ENCODE measurements around the gene PRKCA. TPM values are rescaled to one million over a fixed set of nuclear protein-coding genes. Genes with fewer than 3 reads are reported as not detected.
A peak's percentile ranks its signal among the peaks of the same experiment; 100 is the strongest.

The PRKCA gene
- total RNA-seq, 2 donors from 2014 or later = 43.0 to 53.0 TPM

DNA sequence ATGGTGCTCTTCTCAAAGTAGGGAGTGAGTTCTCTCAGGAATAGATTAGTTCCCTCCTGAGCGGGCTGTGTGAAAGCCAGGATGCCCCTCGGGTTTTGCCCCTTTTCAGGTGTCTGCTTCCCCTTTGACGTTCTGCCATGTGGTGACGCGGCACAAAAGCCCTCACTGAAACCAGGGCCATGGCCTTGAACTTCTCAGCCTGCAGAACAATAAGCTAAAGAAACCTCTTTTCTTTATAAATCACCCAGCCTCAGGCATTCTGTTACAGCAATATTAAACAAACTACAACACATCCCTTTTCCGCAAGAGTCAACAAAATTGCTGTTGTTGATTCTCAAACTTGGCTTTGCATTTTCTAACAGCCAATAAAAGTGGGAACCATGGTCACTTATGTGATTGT, 517.1 kb downstream of the PRKCA start:
- no peak for ATAC-seq
- intact Hi-C loops (cut with DNase I, micrococcal nuclease) = no loop called here
- DNase-seq = no peak

DNA sequence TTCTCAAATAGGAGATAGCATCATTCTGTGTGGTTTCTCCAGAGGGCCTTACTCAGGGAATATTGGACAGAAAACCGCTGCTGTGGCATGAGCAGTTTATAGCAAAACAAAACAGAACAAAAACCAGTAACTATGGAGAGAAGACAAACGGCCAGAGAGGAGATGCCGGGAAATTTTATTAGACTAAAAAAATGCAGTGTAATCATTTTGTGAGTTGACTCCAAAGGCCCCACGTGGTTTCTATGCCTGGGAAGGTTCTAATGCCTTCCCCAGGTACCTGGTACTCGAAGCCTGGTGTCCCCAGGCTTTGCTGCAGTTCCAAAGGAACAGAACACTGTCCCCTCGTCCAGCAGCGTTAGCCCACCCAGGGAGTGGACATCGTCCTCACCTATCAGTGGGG, 519.6 kb downstream of the PRKCA start:
- no peak for DNase-seq
- no peak for ATAC-seq
- intact Hi-C loops (cut with DNase I, micrococcal nuclease) = no loop called here

DNA sequence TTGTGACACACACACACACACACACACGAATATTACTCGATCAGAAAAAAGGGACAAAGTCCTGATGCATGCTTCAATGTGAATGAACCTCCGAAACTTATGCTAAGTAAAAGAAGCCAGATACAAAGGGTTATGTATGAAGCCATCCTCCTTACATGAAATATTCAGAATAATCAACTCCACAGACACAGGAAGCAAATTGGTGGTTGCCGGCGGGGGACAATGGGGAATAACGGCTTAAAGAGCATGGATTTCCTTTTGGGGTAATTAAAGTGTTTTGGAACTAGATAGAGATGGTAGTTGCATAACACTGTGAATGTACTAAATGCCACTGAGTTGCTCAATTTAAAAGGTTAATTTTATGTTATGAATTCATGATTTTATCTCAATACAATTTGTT, 524.4 kb downstream of the PRKCA start:
- DNase-seq (no peak), ATAC-seq (no peak)
- intact Hi-C loops (cut with DNase I, micrococcal nuclease) = no loop called here

DNA sequence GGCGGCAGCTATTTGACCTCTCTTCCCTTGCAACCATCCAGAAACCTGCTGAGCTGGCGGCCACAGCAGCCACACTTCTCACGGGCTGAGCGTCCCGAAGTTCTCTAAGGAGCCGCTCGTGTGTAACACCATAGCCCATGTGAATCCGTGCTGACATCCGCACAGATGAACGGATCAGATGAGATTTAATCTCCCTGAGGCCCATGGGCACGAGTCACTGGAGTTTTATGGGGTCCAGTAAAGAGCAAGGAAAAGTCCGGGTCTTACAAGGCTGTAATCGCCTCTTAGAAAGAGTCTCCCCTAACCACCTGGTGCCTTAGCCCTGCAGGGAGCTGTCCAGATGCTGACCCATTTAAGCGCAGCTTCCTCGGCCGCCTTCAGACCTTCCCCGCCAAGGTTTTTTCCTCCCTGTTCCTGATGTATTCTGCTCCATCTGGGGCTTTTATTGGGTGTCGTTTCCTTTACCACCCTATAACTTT, 527.0 kb downstream of the PRKCA start:
- intact Hi-C loops (cut with DNase I, micrococcal nuclease) = no loop called here
- ATAC-seq = peak; percentile 75
- DNase-seq = peak in 1 of 2 donors; percentile 40

DNA sequence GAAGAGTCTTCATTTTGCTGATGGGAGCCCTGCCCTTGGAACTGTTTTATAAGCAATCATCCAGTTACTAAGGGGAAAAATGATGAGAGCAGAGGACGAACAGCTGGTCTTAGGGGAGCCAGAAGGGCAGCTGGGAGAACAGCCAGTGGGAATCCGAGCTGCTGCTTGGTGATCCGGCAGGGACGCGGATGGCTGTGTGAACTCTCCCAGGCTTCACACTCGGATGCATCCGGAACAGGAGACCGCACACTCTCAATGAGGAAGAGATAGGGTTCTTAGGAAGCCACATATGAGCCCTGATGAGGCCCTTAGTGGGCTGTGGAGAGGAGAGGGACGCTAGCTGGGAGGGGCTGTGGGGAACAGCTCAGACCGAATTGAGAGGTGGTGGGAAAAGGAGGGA, 527.5 kb downstream of the PRKCA start:
- intact Hi-C loops (cut with DNase I, micrococcal nuclease) = no loop called here
- no peak for ATAC-seq

DNA sequence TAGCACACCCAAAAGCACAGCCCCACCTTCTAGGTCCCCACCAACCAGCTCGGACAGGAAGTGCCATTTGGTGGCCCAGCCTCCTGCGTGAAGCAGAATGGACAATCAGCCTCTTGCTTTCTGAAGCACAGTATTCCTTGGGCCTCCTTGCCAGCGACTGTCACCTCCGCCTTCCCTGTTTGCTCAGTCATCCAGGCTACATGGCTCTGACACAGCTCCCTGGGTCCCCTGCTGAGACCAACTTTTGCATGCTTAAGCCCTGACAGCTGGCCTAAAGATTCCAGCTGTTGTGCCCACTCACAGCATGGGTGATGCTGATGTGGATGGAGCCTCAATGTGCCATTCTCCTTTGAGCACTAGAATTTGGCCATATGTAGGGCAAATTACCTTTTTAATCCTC, 528.0 kb downstream of the PRKCA start:
- DNase-seq = no peak
- intact Hi-C loops (cut with DNase I, micrococcal nuclease) = no loop called here
- no peak for ATAC-seq

More for the DNA sequence above, 527.5 kb downstream of the PRKCA start:
- DNase-seq = no peak

DNA sequence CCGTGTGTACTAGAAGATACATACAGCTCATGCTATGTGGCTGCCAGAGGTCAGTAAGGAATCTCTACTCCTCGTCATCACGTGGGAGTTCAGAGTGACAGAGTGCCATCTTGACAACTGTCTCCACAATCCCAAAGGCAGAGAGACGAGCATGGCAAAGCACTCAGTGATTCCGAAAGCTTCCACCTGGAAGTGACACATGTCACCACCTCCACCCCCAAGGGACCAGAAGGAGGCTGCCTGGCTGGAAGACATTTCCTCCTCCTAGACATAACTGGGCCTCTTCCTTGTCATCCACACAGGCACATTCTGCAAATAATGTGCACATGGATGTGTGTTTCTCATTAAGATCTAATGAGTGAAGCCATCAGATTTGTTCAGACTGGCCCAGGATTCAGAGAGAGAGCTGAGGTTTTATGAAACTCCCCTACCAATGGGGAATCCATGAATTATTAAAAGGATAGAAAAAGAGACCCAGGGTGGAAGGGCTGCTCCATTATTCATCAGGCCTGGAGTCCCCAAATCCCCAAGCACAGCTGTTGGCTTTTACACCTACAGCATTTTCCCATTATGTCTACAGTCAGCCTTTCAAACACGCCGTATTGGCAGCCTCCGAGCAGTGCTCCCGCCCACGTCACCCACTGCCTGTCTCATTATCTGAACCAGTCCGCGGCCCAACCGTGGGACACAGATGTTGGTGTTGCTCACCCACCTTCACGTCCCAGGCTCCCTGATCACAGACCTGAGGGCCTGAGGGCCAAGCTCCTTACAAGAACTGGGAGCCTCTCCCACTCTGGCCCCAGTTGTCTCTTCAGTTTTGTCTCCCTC, 529.2 kb downstream of the PRKCA start:
- DNase-seq (no peak), ATAC-seq (no peak)
- intact Hi-C loops (cut with DNase I, micrococcal nuclease) = no loop called here

DNA sequence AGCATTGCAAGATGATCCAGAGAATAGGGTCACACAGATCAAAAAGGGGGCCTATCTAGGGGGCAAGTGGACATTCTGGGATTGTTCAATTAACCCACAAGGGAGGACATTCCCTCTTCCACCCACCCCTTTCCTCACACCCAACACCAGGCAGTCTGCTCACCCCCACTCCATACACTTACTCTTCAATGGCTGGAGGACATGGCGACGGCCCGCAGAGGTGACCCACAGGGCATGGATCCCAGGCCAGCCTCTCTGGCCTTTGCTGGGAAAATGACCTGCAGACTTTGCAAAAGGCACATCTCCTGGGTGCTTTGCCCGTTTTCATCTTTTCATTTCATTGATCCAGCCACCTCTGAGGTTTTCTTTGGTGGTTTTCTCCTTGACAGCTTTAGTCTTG, 530.8 kb downstream of the PRKCA start:
- ATAC-seq (no peak), DNase-seq (no peak)
- intact Hi-C loops (cut with DNase I, micrococcal nuclease) = no loop called here

DNA sequence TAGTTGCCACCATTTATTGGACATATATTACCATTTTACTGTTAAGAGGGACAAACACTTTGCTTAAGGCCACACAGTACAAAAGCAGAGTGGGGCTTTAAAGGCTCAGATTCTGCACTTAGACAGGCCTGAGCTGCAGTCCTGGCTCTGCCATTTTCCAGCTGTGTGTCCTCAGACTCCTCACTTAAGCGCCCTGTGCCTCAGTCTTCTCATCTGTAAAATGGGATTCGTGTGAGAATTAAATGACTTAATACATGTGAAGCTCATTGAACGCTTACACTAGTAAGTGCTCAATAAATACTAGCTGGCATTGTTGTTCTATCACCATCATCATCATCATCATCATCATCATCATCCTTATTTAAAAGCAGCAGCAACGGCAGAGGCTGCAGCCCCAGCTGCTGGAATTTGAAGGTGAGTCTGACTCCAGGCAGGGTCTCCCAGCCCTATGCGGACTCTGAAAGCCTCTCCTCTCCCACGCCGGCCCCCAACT, 532.1 kb downstream of the PRKCA start:
- no peak for ATAC-seq
- intact Hi-C loops (cut with DNase I, micrococcal nuclease) = no loop called here
- DNase-seq = no peak

DNA sequence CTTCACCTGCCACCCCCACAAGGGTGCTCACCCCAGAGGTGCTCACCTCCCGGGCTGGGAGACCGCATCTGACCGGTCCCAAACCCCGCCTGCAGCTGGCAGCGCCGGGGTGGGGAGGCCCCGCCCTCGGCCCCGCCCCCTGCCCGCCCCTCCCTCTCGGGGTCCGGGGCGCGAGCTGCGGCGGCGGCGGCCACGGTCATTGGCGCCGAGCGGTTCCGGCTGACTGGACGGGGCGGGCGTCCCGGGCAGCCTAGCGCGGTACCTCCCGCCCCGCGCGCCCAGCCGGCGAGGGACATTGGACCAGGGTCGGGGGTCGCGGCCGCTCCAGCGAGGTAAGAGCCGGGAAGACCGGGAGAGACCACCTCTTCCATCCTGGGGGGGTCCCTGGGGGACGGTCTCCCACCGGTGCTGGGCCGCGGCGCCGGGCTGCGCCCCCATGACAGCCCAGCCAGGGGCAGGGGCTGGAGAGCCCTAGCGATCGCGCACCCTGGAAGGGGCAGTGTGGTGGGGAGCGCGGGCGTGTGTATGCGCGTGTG, 532.6 kb downstream of the PRKCA start, which contains the start of gene CACNG5:
Gene CACNG5, plus strand, starts transcription at position 199 of the 536 bp plus-strand sequence. CDS start 42,216 bp downstream, outside the sequence.
- intact Hi-C loops (cut with DNase I, micrococcal nuclease) = no loop called here
- peak; percentile 48 for ATAC-seq
- DNase-seq = no peak

DNA sequence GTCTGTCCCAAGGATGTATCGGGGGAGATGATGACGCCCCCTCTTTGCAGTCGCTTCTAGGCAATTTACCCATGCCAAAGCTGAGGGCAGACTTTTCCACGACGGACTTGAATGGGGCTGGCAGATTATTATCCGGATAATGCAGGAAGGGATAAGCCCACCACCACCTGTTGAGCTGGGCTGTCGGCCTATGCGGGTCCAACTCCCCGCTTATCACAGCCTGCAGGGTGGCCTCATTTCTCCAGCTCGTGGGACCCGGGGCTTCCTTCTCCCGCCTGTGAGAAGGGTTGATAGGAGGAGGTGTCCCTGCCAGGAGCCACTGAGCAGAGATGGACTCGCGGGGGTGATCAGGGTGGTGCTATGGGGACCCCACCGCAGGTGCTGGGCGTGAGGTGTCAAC, 533.1 kb downstream of the PRKCA start:
- no peak for ATAC-seq
- no peak for DNase-seq
- intact Hi-C loops (cut with DNase I, micrococcal nuclease) = no loop called here

DNA sequence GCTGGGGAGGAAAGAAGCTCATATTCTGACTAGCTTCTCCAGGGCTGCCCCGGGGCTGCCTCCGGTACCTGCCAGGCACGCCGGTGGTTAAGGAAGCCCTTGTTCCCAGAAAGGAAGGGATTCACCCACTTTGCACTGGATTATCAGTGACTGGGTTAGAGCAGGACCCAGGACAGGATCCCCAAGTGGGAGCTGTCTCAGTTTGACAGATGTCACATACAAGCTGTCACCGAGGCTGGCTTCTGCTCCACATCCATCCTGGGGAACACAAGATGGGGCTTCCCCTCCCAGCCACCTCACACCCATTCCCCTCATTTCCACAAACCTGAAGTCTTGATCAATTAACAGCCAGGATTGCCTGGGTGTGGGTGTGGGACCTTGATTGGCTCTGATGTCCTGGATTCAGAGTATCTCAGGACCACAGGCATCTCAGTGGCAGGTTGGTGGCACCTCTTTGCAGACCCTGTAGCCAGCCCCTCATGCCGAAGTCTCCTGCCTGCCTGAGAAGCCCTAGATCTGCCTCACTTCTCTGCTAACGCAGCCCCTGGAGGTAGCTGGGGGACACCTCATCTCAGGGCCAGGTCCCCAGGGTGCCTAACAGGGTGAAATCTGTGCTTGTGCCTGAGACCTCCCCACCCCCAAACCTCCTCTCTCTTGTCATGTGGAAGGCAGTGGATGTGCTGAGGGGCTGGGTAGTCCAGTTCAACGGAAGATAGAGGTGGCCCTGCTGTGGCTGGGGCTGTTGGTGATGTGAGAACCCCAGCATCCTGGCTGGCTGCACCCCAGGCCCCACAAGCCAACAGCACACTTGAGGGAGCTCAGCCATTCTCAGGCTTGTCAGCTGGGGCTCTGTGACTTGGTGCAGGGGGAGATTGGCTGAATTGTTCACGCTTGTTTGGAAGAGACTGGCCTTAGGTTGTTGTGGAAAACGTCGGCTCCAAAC, 533.9 kb downstream of the PRKCA start:
- ATAC-seq = no peak
- no peak for DNase-seq
- intact Hi-C loops (cut with DNase I, micrococcal nuclease) = no loop called here

DNA sequence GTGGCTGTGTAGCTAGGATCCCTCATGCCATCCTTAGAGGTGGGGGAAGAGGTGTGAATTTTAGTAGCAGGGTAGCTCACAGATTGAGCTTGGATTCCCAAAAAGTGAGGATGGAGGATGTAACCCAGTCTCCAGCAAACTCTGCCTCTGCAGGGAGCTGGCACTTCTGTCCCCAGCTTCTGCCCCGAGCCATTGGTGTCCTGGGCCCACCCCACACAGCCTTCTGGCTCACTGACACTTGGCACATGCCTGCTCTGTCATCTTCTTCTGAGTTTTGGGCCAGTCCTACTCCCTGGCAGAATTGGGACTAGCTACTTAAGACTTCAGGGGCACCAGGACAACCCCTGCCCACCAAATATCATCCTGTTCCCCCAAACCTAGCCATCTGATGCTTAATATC, 534.8 kb downstream of the PRKCA start:
- DNase-seq = no peak
- intact Hi-C loops (cut with DNase I, micrococcal nuclease) = no loop called here

DNA sequence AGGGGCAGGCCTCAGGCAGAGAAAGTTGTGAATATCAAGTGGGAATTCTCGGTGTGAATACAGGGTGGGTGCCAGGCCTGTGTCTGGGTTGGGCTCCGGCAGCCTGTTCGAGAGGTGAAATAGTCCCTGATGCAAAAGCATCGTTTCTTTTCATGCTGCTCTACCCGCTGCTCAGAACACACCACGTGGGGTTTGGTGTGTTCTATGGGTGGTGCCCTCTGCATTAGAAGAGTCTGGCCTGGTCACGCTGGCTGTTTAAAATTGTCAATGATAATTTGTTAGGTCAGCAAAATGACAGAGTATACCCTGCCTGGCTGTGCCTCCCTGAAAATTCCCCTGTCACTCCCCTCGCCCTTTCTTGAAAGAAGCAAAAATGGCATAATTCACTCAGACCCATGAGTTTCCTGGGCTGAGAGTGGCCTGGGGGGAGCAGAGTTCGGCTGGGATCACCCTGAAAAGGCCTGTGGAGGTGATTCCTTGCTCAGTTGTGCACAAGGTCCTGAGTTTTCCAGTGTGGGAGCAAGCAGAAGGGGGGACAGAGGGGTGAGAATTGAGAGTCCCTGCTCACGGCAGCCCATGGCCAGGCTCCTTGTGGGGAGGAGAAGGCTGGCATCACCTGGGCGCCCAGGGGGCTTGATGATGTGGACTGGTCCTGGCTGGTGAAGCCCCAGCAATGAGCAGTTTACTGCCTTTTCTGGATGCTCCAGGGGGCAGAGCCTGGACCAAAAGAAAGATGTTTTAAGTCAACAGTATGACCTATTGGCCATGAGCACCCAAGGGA, 535.7 kb downstream of the PRKCA start:
- intact Hi-C loops (cut with DNase I, micrococcal nuclease) = no loop called here
- DNase-seq (no peak), ATAC-seq (no peak)

More for the DNA sequence above, 534.8 kb downstream of the PRKCA start:
- no peak for ATAC-seq

DNA sequence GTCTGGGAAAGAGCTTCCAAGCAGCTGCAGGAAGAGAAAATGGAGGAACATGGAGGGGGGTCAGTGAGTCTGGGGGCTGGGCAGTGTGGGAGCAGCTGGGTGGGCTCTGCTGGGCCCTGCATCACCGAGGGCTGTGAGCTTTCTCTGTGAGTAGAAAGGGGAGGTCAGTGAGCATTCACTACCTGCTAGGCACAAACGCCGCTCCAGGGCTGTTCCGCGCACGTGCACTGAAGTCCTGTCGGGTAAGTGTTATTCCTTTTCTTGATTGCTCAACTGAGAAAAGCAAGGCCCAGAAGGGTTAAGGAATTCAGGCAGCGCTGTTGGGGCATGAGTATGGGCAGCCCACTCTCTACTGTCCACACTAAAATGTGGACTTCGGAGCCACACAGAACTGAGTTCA, 537.2 kb downstream of the PRKCA start:
- intact Hi-C loops (cut with DNase I, micrococcal nuclease) = no loop called here
- DNase-seq = no peak
- ATAC-seq = no peak

DNA sequence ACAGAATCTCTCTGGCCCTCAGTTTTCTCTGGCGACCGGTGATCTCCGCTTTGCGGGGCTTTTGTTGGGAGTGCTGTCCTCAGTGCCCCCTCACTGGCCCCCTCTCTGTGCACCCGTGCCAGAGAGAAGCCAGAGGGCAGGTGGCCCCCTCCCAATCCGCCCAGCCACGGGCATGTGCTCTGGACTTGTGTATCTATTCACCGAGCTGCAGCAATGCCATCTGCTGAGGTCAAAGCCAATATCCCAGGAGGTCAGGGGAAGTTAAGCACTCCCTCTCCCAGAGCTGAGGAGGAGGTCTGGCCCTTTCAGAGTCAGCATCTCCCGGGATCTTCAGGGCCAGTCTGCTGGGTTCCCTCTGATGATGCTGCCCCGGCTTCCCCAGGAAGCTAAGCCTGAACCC, 537.6 kb downstream of the PRKCA start:
- ATAC-seq = no peak
- DNase-seq = no peak

DNA sequence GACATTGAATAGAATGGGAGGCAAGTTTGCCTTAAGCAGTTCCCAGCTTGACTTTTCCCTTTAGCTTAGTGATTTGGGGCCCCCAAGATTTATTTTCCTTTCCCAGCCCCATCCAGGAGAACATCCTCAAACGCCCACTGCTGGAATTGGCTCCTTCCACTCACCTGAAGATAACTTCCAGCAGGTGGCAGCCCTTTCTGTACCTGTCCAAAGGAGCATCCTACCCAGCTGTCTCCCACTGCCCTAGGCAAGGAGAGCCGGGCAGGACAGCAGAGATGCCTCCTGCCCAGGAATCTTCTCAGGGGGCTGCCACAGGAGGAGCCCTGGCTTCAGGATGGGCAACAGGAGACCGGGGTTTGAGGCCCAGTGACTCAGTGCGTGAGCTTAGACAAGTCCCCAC, 538.9 kb downstream of the PRKCA start:
- intact Hi-C loops (cut with DNase I, micrococcal nuclease) = no loop called here
- DNase-seq (no peak), ATAC-seq (no peak)

More for the DNA sequence above, 537.6 kb downstream of the PRKCA start:
- intact Hi-C loops (cut with DNase I, micrococcal nuclease) = no loop called here

DNA sequence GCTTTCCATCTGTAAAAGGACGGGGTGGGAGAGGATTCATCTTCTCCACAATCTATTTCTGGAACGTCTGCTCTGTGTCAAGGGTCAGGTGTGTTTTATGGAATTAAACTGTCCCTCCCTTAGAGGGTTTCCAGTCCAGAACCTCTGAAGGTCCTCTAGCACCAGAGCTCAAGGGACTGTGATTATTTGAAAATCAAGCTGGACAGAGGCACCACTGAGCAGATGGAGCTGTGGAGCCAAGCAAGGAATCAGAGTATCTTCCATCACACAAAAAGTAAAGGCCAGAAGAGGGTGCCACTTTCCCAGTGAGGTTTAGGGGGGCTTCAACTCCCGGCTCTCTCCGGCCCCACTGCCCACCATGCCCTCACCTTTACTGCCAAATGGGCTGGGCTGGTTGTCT, 539.3 kb downstream of the PRKCA start:
- ATAC-seq (no peak), DNase-seq (no peak)
- intact Hi-C loops (cut with DNase I, micrococcal nuclease) = no loop called here

DNA sequence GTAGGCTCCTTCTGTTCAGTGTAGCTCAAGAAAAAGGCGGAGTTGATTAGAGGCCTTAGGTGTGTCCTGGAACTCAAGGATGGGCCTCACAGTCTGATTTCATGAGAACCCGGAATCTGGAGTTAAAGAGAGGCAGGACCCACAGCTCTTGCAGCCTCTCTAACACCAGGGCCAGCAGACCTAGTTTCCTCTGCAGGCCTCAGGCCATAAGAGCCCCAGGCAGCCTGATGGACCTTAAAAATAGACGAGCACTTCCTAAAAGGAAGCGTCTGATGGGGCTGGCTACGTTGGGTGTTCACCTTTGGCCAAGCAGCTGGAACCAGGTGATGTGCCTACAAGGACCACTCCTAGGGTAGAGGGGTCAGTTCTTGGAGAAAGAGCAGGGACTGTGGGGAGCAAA, 540.1 kb downstream of the PRKCA start:
- intact Hi-C loops (cut with DNase I, micrococcal nuclease) = no loop called here
- ATAC-seq = no peak

More for the DNA sequence above, 540.1 kb downstream of the PRKCA start:
- no peak for DNase-seq

All from left colon (tissue), 2 donors.